Sigmoid colon (tissue), 4 donors: ENCODE data around the gene CYB5R4.

Experiments used
- CTCF ChIP-seq, 4 experiments: fragments of 450-650 bp in 3 of 4; fragments of 200-600 bp in 1 of 4; IDR thresholded peaks; one replicate each; pipeline ENCODE4 v1.5.1; 2016 to 2019; ENCODE audit warnings: antibody characterized with exemption in 4 of 4, mild to moderate bottlenecking in 3 of 4, moderate library complexity in 2 of 4
- EP300 ChIP-seq, 4 donors: sonication (generic); formaldehyde crosslinking; IDR thresholded peaks; one replicate each; pipeline ENCODE4 v1.6.1; 2017; ENCODE audit warnings: antibody characterized with exemption in 4 of 4
- POLR2A ChIP-seq, 2 donors: fragments of 450-650 bp; IDR thresholded peaks; one replicate each; pipeline ENCODE4 v1.6.1; 2016; ENCODE audit warnings: antibody characterized with exemption in 2 of 2, mild to moderate bottlenecking in 2 of 2, moderate library complexity in 2 of 2
- POLR2AphosphoS5 ChIP-seq, 4 donors: sonication (generic); formaldehyde crosslinking; IDR thresholded peaks; one replicate each; pipeline ENCODE4 v1.6.1; 2017; ENCODE audit warnings: antibody characterized with exemption in 4 of 4

DNA sequence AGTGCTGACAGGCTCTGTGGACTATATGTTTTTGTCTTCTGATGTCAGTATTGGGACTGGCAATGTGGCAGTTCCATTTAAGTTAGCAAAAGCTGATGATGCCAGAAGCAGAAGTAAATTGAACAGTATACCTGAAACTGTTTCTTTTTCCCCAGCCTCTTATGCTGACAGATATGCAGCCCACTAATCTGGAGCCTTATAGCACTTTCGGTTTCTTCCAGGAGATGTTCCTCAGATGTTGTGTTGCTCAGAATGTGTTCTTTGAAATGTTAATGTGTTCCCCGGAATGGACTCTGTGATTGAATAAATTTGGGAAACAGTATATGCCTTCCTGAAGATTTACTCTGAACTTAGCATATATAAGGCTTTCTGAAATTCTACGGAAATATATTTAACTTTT lies 93.3 kb downstream of the CYB5R4 start:
- TF ChIP-seq CTCF (IDR thresholded peaks at IDR 0.05) (no peak), POLR2A (IDR thresholded peaks at IDR 0.05) (no peak), EP300 (IDR thresholded peaks at IDR 0.05) (no peak), POLR2AphosphoS5 (IDR thresholded peaks at IDR 0.05) (no peak)
